A673 (cell line): ENCODE data around the gene TEDDM1.

Experiments used
- EZH2 ChIP-seq: fragments of 200-600 bp; sonication (generic); IDR thresholded peaks from 2 replicates; pipeline ENCODE4 v1.6.1; 2017; ENCODE audit warnings: borderline replicate concordance, low read depth, mild to moderate bottlenecking, mixed read lengths, antibody characterized with exemption, low read length; ENCODE audit not compliant: poor library complexity, severe bottlenecking
- TF ChIP-seq, protein P1 (sequence below): fragments of 300-800, 200-600 bp; sonication (generic); conservative IDR thresholded peaks from 2 replicates; pipeline ENCODE4 v1.5.1; 2017; ENCODE audit warnings: low read depth, mild to moderate bottlenecking, antibody characterized with exemption, low read length, moderate library complexity, mixed read lengths

DNA sequence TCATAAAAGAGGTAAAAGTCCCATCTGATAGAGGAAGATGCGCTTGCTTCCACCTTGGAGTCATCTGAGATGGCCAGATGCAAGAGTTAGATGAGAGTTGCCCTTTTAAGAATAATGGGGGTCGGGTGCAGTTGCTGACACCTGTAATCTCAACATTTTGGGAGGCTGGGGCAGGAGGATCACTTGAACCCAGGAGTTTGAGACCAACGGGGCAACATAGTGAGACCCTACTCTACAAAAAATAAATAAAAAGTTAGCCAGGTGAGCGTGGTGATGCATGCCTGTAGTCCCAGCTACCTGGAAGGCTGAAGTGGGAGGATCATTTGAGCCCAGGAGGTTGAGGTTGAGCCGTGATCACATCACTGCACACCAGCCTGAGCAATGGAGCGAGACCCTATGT is 13.5 kb upstream of the TEDDM1 start:
- TF ChIP-seq, protein P1, sequence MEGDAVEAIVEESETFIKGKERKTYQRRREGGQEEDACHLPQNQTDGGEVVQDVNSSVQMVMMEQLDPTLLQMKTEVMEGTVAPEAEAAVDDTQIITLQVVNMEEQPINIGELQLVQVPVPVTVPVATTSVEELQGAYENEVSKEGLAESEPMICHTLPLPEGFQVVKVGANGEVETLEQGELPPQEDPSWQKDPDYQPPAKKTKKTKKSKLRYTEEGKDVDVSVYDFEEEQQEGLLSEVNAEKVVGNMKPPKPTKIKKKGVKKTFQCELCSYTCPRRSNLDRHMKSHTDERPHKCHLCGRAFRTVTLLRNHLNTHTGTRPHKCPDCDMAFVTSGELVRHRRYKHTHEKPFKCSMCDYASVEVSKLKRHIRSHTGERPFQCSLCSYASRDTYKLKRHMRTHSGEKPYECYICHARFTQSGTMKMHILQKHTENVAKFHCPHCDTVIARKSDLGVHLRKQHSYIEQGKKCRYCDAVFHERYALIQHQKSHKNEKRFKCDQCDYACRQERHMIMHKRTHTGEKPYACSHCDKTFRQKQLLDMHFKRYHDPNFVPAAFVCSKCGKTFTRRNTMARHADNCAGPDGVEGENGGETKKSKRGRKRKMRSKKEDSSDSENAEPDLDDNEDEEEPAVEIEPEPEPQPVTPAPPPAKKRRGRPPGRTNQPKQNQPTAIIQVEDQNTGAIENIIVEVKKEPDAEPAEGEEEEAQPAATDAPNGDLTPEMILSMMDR, result no peak
- TF ChIP-seq EZH2, result no peak
